Posterior vena cava (tissue), 2 donors: ENCODE measurements around the gene DGKH. TPM values are rescaled to one million over a fixed set of nuclear protein-coding genes. Genes with fewer than 3 reads are reported as not detected.
A peak's percentile ranks its signal among the peaks of the same experiment; 100 is the strongest.

Source experiments
- DNase-seq: peaks from one replicate; pipeline ENCODE4 v3.0.0-alpha.2; 2020; ENCODE audit warnings: low spot score
- intact Hi-C, 2 donors: fragments of 100-400 bp; cut with DNase I; formaldehyde crosslinking; loops; one replicate each; pipeline versions ENCODE4 v1.14.1 to v1.14.2; 2022 to 2023
- total RNA-seq, 2 donors: library from RNA; stranded (reverse); fragmentation: NEBNext Ultra II Directional; extraction: Animal tissue kit (Norgen Biotek cat#: 25700); gene quantifications; one replicate each; pipeline ENCODE4 v1.2.1, GENCODE V29; 2021
- donor health status: DM: yes; HTN: yes; CAD: no.
- donor health status: DM: yes; HTN: yes; CAD: no.

DGKH gene
- total RNA-seq, 2 donors from 2014 or later: 15.0 to 29.4 TPM

DNA sequence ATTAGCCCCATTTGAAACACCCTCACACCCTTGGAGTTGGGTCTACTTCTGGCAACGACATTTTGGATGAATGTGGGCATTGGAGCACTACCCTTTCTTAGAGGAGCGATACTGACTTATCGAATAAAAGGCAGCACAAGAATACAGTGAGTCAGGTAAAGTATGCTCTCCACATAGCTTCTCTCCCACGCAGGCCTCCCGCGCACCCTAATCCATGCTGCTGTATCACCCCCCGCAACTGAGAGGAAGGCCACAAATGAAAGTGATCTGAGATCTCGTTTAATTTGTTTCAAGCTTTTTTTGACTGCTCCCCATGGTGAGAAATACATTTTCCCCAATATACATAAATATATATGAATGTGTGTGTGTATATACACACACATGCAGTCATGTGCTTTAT lies 198.1 kb downstream of the DGKH start:
- intact Hi-C loops: no loop called here
- no peak for DNase-seq

DNA sequence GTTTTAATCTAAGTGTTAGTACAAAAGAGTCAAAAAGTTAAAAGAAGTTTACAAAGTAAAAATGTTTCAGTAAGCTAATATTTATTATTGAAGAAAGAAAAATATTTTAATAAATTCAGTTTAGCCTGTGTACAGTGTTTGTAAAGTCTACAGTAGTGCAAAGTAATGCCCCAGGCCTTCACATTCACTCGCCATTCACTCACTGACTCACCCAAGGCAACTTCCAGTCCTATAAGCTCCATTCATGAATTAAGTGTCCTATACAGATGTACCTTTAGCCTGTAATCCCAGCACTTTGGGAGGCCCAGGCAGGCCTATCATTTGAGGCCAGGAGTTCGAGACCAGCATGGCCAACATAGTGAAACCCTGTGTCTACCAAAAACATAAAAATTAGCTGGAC lies 199.4 kb downstream of the DGKH start:
- no peak for DNase-seq
- intact Hi-C loops: no loop called here

GRCh38 chr13:42255886-42256285 lies 207.4 kb downstream of the DGKH start:
- intact Hi-C loops: no loop called here
- DNase-seq: no peak

DNA sequence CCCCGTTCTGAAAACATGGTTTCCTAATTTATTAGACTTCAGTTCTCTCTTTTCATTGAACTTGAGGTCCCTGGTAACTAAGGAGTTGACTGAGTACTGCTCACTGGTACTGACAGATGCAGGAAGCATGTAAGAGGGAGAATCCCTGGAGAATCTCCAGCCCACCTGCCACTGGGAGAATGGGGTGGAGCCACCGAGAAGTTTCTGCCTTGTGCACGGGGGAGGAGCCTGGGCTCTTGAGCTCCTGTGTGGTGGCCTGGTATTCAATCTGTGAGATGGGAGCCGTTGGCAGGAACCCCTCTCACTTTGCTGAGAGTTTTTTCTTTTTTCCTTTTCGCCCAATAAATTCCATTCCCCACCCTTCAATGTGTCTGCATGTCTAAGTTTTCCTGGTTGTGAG lies 210.3 kb downstream of the DGKH start:
- intact Hi-C loops: no loop called here
- no peak for DNase-seq

GRCh38 chr13:42259515-42259914 lies 211.1 kb downstream of the DGKH start:
- DNase-seq: no peak
- intact Hi-C loops: no loop called here

DNA sequence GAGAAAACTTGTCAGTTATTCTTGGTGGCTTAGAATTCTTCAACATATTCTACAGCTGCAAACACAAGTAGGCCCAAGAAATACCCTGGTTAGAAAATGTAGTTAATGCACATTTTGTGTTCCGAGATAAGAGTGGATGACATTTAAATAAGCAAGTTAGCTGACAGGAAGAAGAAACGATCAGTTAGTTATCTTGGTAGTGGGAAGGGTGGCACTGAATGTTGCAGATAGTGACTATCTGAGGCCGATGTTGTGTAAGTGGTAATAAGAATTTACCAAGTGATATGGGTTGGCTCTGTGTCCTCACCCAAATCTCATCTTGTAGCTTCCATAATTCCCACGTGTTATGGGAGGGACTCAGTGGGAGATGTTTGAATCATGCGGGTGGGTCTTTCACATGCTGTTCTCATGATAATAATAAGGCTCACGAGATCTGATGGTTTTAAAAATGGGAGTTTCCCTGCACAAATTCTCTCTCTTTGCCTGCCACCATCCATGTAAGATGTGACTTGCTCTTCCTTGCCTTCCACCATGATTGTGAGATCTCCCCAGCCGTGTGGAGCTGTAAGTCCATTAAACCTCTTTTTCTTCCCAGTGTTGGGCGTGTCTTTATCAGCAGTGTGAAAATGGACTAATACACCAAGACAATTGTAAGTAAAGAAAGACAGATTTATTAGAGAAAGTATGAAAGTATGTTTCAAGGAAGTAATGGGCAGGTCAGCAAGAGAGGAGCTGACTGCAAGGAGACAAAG lies 212.6 kb downstream of the DGKH start:
- intact Hi-C loops: no loop called here
- no peak for DNase-seq

GRCh38 chr13:42266473-42266872 lies 218.0 kb downstream of the DGKH start:
- DNase-seq: no peak
- intact Hi-C loops: no loop called here

GRCh38 chr13:42270160-42270856 lies 221.9 kb downstream of the DGKH start:
- intact Hi-C loops: no loop called here
- no peak for DNase-seq

- DNase-seq: no peak
- intact Hi-C loops: no loop called here
These were observed 222.4 kb downstream of the DGKH start for GRCh38 chr13:42270857-42271215.

- peak; percentile 98 for DNase-seq
- intact Hi-C loops: no loop called here
These were observed 223.1 kb downstream of the DGKH start for GRCh38 chr13:42271337-42272114.

- intact Hi-C loops: no loop called here
- DNase-seq: no peak
These were observed 223.8 kb downstream of the DGKH start, which contains the start of gene AKAP11 for GRCh38 chr13:42272115-42272803. Gene AKAP11 (plus strand): TSS chr13:42272152. CDS start chr13:42286349, 14,197 bp downstream.

- DNase-seq: no peak
- intact Hi-C loops: no loop called here
These were observed 224.3 kb downstream of the DGKH start for GRCh38 chr13:42272804-42273175.

DNA sequence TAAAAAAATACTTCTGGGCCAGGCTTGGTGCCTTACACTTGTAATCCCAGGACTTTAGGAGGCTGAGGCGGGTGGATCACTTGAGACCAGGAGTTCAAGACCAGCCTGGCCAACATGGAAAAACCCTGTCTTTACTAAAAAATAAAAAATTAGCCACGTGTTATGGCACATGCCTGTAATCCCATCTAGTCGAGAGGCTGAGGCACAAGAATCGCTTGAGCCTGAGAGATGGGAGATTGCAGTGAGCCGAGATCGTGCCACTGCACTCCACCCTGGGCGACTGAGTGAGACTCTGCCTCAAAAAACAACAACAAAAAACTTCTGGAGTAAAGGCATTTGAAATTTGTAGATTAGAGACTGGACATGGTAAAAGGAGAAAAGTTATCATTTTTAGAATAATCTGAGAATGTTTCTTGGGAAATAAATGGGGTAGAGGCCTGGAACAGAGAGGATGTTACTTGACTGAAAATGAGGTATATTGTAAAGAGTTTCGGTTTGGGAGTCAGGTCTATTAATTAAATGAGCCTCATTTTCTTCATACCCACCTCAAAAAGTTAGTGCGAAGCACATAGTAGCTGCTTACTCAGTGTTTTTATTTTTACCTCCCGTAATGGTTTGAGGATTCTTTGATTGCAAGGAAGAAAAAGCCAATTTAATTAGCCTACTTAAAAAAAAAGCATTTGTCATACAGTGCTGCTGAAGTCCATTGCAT lies 226.1 kb downstream of the DGKH start:
- no peak for DNase-seq
- intact Hi-C loops: no loop called here

DNA sequence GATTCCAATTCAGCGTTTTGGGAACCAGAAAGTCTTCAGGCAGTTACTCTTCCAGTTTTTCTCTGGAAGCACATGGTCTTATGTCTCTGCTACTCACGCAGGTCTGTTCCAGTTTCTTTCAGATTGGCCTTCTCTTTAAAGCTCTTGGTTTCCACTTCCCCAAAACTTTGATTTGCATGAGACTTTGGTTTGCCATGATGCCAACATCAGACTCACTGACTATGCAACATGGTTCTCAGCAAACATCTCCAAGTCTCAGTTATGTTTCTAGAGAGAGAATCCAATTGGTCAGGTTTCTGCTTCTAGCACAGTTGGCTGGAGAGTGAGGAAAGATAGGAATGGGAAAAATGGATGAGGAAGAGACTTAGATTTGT lies 226.6 kb downstream of the DGKH start:
- intact Hi-C loops: no loop called here
- DNase-seq: no peak

GRCh38 chr13:42275506-42275905 lies 227.1 kb downstream of the DGKH start:
- intact Hi-C loops: no loop called here
- DNase-seq: no peak

GRCh38 chr13:42276683-42277082 lies 228.2 kb downstream of the DGKH start:
- DNase-seq: no peak
- intact Hi-C loops: no loop called here

DNA sequence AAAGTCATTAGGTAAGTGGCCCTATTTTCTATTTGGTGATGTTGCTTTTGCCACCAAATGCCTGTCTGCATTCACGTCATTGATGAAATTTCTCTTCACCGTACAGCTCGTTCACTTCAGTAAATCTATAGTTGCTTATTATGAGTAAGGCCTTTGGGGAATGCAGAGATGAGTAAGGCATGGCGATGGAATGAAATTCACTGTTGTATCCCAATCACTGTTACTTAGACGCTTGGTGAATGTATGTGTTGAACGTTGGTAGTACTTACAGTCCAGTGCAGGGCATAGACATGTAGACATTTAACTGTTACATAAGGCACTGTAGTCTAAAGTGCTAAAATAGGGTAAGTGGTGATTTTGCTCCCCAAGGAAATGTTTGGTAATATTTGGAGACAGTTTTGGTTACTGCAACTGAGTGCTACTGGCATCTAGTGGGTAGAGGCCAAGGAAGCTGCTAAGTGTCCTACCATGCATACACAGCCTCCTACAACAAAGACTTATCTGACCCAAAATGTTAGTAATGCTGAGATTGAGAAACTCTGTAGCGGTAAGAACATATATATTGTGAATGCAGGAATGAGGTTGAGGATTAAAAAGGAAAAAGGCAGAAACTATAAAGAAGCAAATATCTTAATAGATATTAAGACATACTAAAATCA lies 229.3 kb downstream of the DGKH start:
- DNase-seq: no peak
- intact Hi-C loops: no loop called here

DNA sequence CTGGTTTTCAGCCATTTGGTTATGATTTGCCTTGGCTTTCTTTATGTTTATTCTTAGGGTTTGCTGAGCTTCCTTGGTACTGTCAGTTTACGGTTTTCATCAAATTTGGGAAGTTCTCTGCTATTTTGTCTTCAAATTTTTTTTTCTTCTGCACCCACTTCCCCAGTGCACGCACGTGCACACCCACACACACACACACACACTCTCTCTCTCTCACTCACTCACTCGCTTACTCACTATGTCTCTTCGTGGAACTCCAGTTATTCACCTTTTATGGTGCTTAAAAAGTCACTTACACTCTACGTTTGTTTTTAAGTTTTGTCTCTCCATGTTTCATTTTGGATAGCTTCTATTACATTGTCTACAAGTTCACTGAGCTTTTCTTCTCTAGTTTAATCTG lies 230.6 kb downstream of the DGKH start:
- intact Hi-C loops: no loop called here
- no peak for DNase-seq

DNA sequence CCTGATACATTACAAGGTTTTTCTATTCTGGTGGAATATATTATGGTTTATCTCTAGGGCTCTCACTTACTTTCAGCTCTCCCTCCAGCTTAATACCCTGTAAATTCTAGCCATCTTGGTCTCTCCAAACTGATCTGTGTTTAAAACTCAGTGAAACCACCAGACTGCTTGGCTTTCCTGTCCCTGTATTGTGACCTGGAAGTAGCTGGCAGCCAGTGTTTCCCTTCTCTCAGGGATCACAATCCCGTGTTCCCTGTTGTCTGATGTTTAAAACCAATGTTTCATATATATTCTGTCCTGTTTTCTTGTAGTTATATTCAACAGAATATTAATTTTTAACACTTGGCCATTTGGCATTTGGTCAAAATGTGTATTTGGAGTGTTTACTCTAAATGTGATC lies 231.5 kb downstream of the DGKH start:
- DNase-seq: no peak
- intact Hi-C loops: no loop called here
